CD4-positive, alpha-beta T cell (primary cell): ENCODE measurements around the gene PEX10. TPM values are rescaled to one million over a fixed set of nuclear protein-coding genes. Genes with fewer than 3 reads are reported as not detected.

Experiments
- ATAC-seq: fragments of 200-7000 bp; cut with Tn5 transposase; one replicate; pipeline ENCODE4 v1.10.0; 2022; ENCODE audit warnings: mild to moderate bottlenecking; ENCODE audit not compliant: poor library complexity
- CTCF ChIA-PET: fragments of 350-600 bp; sonication (Branson Sonifier 250); formaldehyde crosslinking; loops from one replicate; lab custom pipeline; 2021; ENCODE audit warnings: antibody characterized with exemption, inconsistent platforms; lab: Charles Lee
- POLR2A ChIA-PET: fragments of 350-600 bp; sonication (Branson Sonifier 250); formaldehyde crosslinking; loops from one replicate; lab custom pipeline; 2021; ENCODE audit warnings: antibody characterized with exemption, inconsistent platforms; lab: Charles Lee
- DNase-seq, 14 experiments: peaks; one replicate each; pipeline ENCODE4 v3.0.0-alpha.2; 2013 to 2020; ENCODE audit warnings: mixed read lengths in 2 of 14
- H3K27ac ChIP-seq, 2 donors: one replicate each; pipeline versions ENCODE4 v1.5.1 to v1.7.0; 2013; ENCODE audit warnings: low read length in 2 of 2, low read depth in 1 of 2, mild to moderate bottlenecking in 1 of 2
- H3K27me3 ChIP-seq, 2 experiments: 1 replicate in 1 of 2; 2 replicates in 1 of 2; pipeline versions ENCODE4 v1.6.1 to v1.7.0; 2013; ENCODE audit warnings: low read length in 2 of 2, control low read depth in 1 of 2, mild to moderate bottlenecking in 1 of 2, moderate library complexity in 1 of 2; ENCODE audit not compliant: insufficient read depth in 2 of 2, control insufficient read depth in 1 of 2
- H3K36me3 ChIP-seq: one replicate; pipeline ENCODE4 v1.6.1; 2013; ENCODE audit warnings: low read length, control low read depth; ENCODE audit not compliant: insufficient read depth
- H3K4me1 ChIP-seq: one replicate; pipeline ENCODE4 v1.6.1; 2013; ENCODE audit warnings: low read length, control low read depth; ENCODE audit not compliant: insufficient read depth
- H3K4me3 ChIP-seq: one replicate; pipeline ENCODE4 v1.5.1; 2013; ENCODE audit warnings: mild to moderate bottlenecking, low read length, moderate library complexity
- H3K9me3 ChIP-seq, 2 experiments: 1 replicate in 1 of 2; 2 replicates in 1 of 2; pipeline versions ENCODE4 v1.6.1 to v1.7.0; 2013; ENCODE audit warnings: low read length in 2 of 2, mild to moderate bottlenecking in 2 of 2, control low read depth in 1 of 2, moderate library complexity in 1 of 2; ENCODE audit not compliant: control insufficient read depth in 1 of 2, insufficient read depth in 1 of 2
- H3K27ac Mint-ChIP-seq: one replicate; pipeline ENCODE4 v1.8.0; 2020; ENCODE audit warnings: mixed read lengths
- H3K27me3 Mint-ChIP-seq: one replicate; pipeline ENCODE4 v1.8.0; 2021; ENCODE audit warnings: mixed read lengths
- H3K36me3 Mint-ChIP-seq: one replicate; pipeline ENCODE4 v1.8.0; 2021; ENCODE audit warnings: low read depth, mixed read lengths
- H3K4me1 Mint-ChIP-seq: one replicate; pipeline ENCODE4 v1.8.0; 2021; ENCODE audit warnings: low read depth, mixed read lengths
- H3K4me3 Mint-ChIP-seq: one replicate; pipeline ENCODE4 v1.8.0; 2020; ENCODE audit warnings: mild to moderate bottlenecking, mixed read lengths
- H3K9me3 Mint-ChIP-seq: one replicate; pipeline ENCODE4 v1.8.0; 2020; ENCODE audit warnings: mixed read lengths
- CTCF ChIP-seq: fragments of 200-600 bp; IDR thresholded peaks from one replicate; pipeline ENCODE4 v1.8.0; 2022; ENCODE audit warnings: antibody characterized with exemption, mild to moderate bottlenecking
- intact Hi-C, 2 experiments: fragments of 100-400 bp; cut with DNase I in 1 of 2; cut with micrococcal nuclease in 1 of 2; formaldehyde crosslinking; loops; one replicate each; pipeline versions ENCODE4 v1.15.1 to v1.9.0; 2023 to 2025; cut with DNase I, micrococcal nuclease
- total RNA-seq, 174 experiments: library from RNA in 2 of 174; stranded (reverse) in 2 of 174; gene quantifications; one replicate each; pipeline ENCODE4 v1.2.3 and lab custom pipeline; 2021 to 2026

Gene PEX10
- total RNA-seq, 2 experiments from 2014 or later = 12.0 to 12.5 TPM

GRCh38 chr1:2385606-2386280, 26.6 kb downstream of the PEX10 start:
- DNase-seq = peak in 1 of 14 experiments; percentile 1
- Histone ChIP-seq H3K27me3 (no peaks in the 10 kb centered on the region), H3K4me3 (no peak overlapping the region), H3K27ac (no peak overlapping the region), H3K36me3 (no peaks in the 10 kb centered on the region), H3K4me1 (peaks cover 22% of the 10 kb centered on the region), H3K9me3 (no peaks in the 10 kb centered on the region)
- no peak for TF ChIP-seq CTCF
- intact Hi-C loops = loop anchor here in 1 of 2 experiments (10.0 kb wide), 1 partner anchor 71 kb away; no protein-coding TSS in a partner anchor
- POLR2A ChIA-PET = no interaction called here
- no peak for ATAC-seq
- CTCF ChIA-PET = no interaction called here
- Mint-ChIP-seq H3K4me3 (peak overlapping the region; percentile 42), H3K9me3 (no peaks in the 10 kb centered on the region), H3K27ac (no peak overlapping the region), H3K4me1 (no peaks in the 10 kb centered on the region), H3K27me3 (no peaks in the 10 kb centered on the region), H3K36me3 (no peaks in the 10 kb centered on the region)

GRCh38 chr1:2384941-2385481, 27.4 kb downstream of the PEX10 start:
- intact Hi-C loops = loop anchor here (5.0 to 10.0 kb wide), 3 partner anchors 68 to 128 kb away; no protein-coding TSS in a partner anchor
- ChIA-PET CTCF (no interaction called here), POLR2A (no interaction called here)
- Mint-ChIP-seq H3K36me3 (no peaks in the 10 kb centered on the region), H3K9me3 (no peaks in the 10 kb centered on the region), H3K27me3 (no peaks in the 10 kb centered on the region), H3K4me3 (no peak overlapping the region), H3K4me1 (no peaks in the 10 kb centered on the region), H3K27ac (no peak overlapping the region)
- no peak for ATAC-seq
- Histone ChIP-seq H3K27me3 (no peaks in the 10 kb centered on the region), H3K36me3 (no peaks in the 10 kb centered on the region), H3K4me1 (peaks cover 14% of the 10 kb centered on the region), H3K4me3 (no peak overlapping the region), H3K9me3 (no peaks in the 10 kb centered on the region), H3K27ac (no peak overlapping the region)
- no peak for TF ChIP-seq CTCF
- peak in 1 of 14 experiments; percentile 1 for DNase-seq

GRCh38 chr1:2384130-2384860, 28.1 kb downstream of the PEX10 start:
- ATAC-seq (no peak), DNase-seq (no peak)
- Histone ChIP-seq H3K4me3 (no peak overlapping the region), H3K27me3 (no peaks in the 10 kb centered on the region), H3K9me3 (no peaks in the 10 kb centered on the region), H3K4me1 (peaks cover 13% of the 10 kb centered on the region), H3K36me3 (no peaks in the 10 kb centered on the region), H3K27ac (no peak overlapping the region)
- Mint-ChIP-seq H3K27me3 (no peaks in the 10 kb centered on the region), H3K27ac (no peak overlapping the region), H3K4me3 (no peak overlapping the region), H3K36me3 (no peaks in the 10 kb centered on the region), H3K4me1 (no peaks in the 10 kb centered on the region), H3K9me3 (no peaks in the 10 kb centered on the region)
- POLR2A ChIA-PET = interaction anchor here (3.8 kb wide), 1 partner anchor 189 kb away, joined by 27 read pairs; the partner anchor contains the start of gene FAAP20
- CTCF ChIA-PET = no interaction called here
- intact Hi-C loops = loop anchor here (5.0 to 10.0 kb wide), 3 partner anchors 67 to 127 kb away; no protein-coding TSS in a partner anchor
- no peak for TF ChIP-seq CTCF
